ACC112 (cell line): Measurements from ENCODE around the gene AFF4.

Experiments
- H2AFZ ChIP-seq: fragments of 200-600 bp; sonication (generic); one replicate; pipeline ENCODE4 v1.6.0; 2017; ENCODE audit warnings: antibody characterized with exemption, low read length; ENCODE audit not compliant: unreplicated experiment
- H3K27ac ChIP-seq: fragments of 200-600 bp; sonication (generic); 2 replicates; pipeline ENCODE4 v1.5.1; 2014; ENCODE audit warnings: low read depth, mild to moderate bottlenecking, antibody characterized with exemption, low read length, moderate library complexity
- H3K27me3 ChIP-seq: fragments of 200-600 bp; sonication (generic); 2 replicates; pipeline ENCODE4 v1.6.1; 2014; ENCODE audit warnings: mild to moderate bottlenecking, antibody characterized with exemption, low read length, moderate library complexity, mixed read lengths; ENCODE audit not compliant: insufficient read depth
- H3K36me3 ChIP-seq: fragments of 200-600 bp; sonication (generic); 2 replicates; pipeline ENCODE4 v1.6.1; 2016; ENCODE audit warnings: mild to moderate bottlenecking, antibody characterized with exemption, low read length, moderate library complexity, mixed read lengths; ENCODE audit not compliant: insufficient read depth
- H3K4me1 ChIP-seq: fragments of 200-600 bp; sonication (generic); one replicate; pipeline ENCODE4 v1.6.1; 2016; ENCODE audit warnings: low read length, mixed read lengths; ENCODE audit not compliant: insufficient read depth, unreplicated experiment, control insufficient read depth
- H3K4me3 ChIP-seq: fragments of 200-600 bp; sonication (generic); 2 replicates; pipeline ENCODE4 v1.5.1; 2014; ENCODE audit warnings: mild to moderate bottlenecking, low read depth, low read length
- H3K79me2 ChIP-seq: fragments of 200-600 bp; sonication (generic); one replicate; pipeline ENCODE4 v1.6.0; 2016; ENCODE audit warnings: low read length; ENCODE audit not compliant: control insufficient read depth, unreplicated experiment, insufficient read depth

The AFF4 gene

GRCh38 chr5:132887283-132887682, 76.2 kb downstream of the AFF4 start:
- H3K27ac ChIP-seq: no peak overlapping the region
- peaks cover 6% of the 10 kb centered on the region for H3K79me2 ChIP-seq
- no peak overlapping the region for H3K4me3 ChIP-seq
- H3K4me1 ChIP-seq: no peaks in the 10 kb centered on the region
- H3K27me3 ChIP-seq: no peaks in the 10 kb centered on the region
- no peak overlapping the region for H2AFZ ChIP-seq
- H3K36me3 ChIP-seq: peaks cover 38% of the 10 kb centered on the region

DNA sequence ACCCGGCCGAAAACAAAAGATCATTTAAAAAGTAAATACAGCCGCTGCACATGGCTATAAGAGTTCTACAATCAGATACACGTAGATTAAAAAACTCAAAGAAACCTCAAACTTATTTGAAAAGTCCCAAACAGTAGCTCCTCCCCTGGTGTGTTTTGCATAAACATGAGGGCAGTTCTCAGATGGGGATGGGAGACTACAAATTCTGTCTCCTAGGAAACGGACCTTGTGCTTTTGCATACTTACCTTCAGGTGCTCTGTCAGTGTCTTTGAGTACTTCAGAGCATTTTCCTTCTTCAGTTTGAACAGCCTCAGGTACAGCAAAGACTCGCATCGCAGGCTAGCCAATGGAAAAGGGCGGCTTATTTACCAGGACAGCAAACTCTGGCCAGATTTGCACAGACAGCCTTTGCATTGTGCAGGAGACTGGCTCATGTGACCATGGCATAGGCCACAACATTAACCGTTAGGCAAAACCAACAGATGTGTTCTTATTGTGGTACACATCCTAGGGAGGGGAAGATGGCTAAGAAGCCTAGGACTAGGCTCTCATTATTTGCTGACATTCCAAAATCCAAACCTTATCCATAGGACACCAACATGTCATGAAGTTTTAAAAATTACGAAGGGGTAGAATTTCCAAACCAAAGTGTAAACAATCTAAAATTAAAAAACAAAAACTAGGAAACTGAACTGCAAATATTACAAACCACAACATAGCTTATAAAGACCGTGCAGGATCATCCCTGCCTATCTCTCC, 77.2 kb downstream of the AFF4 start:
- no peak overlapping the region for H3K27ac ChIP-seq
- no peak overlapping the region for H3K4me3 ChIP-seq
- H2AFZ ChIP-seq: no peak overlapping the region
- no peaks in the 10 kb centered on the region for H3K27me3 ChIP-seq
- H3K36me3 ChIP-seq: peaks cover 36% of the 10 kb centered on the region
- peaks cover 5% of the 10 kb centered on the region for H3K79me2 ChIP-seq
- no peaks in the 10 kb centered on the region for H3K4me1 ChIP-seq

- peaks cover 2% of the 10 kb centered on the region for H3K79me2 ChIP-seq
- H3K27me3 ChIP-seq: no peaks in the 10 kb centered on the region
- H3K4me3 ChIP-seq: no peak overlapping the region
- H3K4me1 ChIP-seq: no peaks in the 10 kb centered on the region
- H3K36me3 ChIP-seq: peaks cover 49% of the 10 kb centered on the region
- no peak overlapping the region for H3K27ac ChIP-seq
- no peak overlapping the region for H2AFZ ChIP-seq
These were observed 78.9 kb downstream of the AFF4 start for GRCh38 chr5:132884548-132884947.

- no peak overlapping the region for H3K27ac ChIP-seq
- peaks cover 2% of the 10 kb centered on the region for H3K79me2 ChIP-seq
- H3K4me1 ChIP-seq: peaks cover 5% of the 10 kb centered on the region
- H3K36me3 ChIP-seq: peaks cover 57% of the 10 kb centered on the region
- no peaks in the 10 kb centered on the region for H3K27me3 ChIP-seq
- H3K4me3 ChIP-seq: no peak overlapping the region
- no peak overlapping the region for H2AFZ ChIP-seq
These were observed 80.1 kb downstream of the AFF4 start for GRCh38 chr5:132883261-132883834.

DNA sequence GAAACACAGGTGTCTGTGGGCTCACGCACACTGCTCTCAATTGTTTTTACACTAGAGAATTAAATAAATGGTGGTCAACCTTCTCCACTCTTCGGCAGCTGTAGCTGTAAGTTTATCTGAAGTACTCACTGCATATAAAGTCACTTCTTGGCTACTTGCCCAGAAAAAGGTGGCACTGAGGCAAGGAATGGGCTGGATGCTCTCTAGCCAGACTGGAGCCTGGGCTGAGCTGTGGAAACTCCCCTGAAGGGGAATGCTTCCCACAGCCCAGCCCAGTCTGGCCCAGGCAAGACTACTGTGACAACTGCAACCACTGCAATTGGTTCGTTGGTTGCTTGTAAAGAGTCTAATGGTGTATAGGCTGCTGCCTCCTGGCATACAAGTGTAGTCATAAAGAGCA, 85.5 kb downstream of the AFF4 start:
- Histone ChIP-seq H3K27me3 (no peaks in the 10 kb centered on the region), H3K4me1 (peaks cover 13% of the 10 kb centered on the region), H2AFZ (no peak overlapping the region), H3K79me2 (peaks cover 2% of the 10 kb centered on the region), H3K4me3 (no peak overlapping the region), H3K36me3 (peaks cover 48% of the 10 kb centered on the region), H3K27ac (no peak overlapping the region)

DNA sequence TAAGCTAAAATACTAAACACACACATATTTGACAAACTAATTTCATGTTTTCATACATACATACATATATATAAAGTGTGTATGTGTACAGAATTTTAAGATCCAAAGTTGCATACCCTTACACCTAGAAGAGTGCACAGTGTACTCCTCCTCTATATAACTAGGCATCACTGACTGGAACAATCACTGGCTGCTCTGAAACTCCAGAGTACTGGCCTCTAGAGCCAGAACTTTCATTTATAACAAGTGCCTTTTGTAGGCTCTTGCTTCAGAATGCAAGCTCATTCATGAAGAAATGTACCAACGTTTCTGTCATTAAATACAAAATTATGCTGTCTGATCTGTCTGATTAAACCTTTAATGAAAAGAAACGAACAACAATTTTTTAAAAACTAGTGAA, 86.0 kb downstream of the AFF4 start:
- Histone ChIP-seq H3K27me3 (no peaks in the 10 kb centered on the region), H3K4me1 (peaks cover 13% of the 10 kb centered on the region), H2AFZ (no peak overlapping the region), H3K79me2 (peaks cover 2% of the 10 kb centered on the region), H3K4me3 (no peak overlapping the region), H3K36me3 (peaks cover 47% of the 10 kb centered on the region), H3K27ac (no peak overlapping the region)

DNA sequence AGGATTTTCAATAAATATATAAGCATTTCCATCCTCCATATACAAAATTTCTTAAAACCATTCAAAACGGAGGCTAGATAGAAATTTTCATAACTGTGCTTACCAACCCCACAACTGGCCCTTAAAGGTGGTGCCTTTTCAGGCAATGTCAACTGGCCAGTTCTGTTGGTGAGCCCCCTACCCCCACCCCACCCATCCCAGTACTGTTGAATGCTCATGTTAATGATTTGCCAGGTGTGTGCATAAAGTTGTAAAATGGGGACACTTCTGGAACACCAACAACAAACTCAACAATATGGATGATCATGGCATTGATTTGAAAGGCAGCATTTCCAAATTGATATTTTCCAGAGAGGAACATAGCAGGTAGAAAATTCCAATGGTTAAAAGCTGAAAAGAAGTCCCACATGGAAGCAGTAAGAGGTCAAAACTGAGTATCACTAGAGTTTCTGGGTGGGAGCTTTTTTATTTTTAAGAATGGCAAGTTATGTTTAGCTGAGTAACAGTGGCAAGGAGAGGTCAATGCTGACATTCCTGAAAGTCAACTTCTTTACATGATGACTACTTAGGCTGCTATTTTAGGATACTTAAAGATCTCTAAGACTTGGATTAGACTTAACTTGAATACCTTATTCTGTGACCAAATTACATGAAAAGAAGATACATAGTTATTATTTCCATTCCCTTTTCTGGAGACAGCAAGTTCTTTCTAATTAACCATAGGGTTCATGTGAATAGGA, 87.2 kb downstream of the AFF4 start:
- Histone ChIP-seq H3K79me2 (peaks cover under 1% of the 10 kb centered on the region), H3K27ac (no peak overlapping the region), H3K36me3 (peaks cover 43% of the 10 kb centered on the region), H3K4me1 (peaks cover 13% of the 10 kb centered on the region), H3K27me3 (no peaks in the 10 kb centered on the region), H2AFZ (no peak overlapping the region), H3K4me3 (no peak overlapping the region)

DNA sequence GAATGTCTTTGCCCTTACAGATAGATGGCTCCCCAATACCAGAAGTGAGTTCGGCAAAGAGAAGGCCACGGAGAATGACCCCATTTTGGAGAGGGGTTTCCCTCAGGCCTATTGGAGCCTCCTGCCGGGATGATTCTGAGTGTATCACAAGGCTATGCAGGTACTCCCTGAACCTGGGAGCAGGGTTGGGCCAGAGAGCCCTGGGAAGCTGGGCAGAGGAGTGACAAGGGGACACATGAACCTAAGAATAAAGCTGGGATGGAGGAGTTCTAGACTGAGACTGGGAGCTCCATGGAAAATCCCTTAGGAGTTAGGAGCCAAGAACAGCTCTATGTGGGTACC, 89.5 kb downstream of the AFF4 start:
- no peak overlapping the region for H2AFZ ChIP-seq
- peaks cover 24% of the 10 kb centered on the region for H3K36me3 ChIP-seq
- H3K79me2 ChIP-seq: no peaks in the 10 kb centered on the region
- peaks cover 13% of the 10 kb centered on the region for H3K4me1 ChIP-seq
- no peak overlapping the region for H3K27ac ChIP-seq
- H3K27me3 ChIP-seq: no peaks in the 10 kb centered on the region
- no peak overlapping the region for H3K4me3 ChIP-seq

DNA sequence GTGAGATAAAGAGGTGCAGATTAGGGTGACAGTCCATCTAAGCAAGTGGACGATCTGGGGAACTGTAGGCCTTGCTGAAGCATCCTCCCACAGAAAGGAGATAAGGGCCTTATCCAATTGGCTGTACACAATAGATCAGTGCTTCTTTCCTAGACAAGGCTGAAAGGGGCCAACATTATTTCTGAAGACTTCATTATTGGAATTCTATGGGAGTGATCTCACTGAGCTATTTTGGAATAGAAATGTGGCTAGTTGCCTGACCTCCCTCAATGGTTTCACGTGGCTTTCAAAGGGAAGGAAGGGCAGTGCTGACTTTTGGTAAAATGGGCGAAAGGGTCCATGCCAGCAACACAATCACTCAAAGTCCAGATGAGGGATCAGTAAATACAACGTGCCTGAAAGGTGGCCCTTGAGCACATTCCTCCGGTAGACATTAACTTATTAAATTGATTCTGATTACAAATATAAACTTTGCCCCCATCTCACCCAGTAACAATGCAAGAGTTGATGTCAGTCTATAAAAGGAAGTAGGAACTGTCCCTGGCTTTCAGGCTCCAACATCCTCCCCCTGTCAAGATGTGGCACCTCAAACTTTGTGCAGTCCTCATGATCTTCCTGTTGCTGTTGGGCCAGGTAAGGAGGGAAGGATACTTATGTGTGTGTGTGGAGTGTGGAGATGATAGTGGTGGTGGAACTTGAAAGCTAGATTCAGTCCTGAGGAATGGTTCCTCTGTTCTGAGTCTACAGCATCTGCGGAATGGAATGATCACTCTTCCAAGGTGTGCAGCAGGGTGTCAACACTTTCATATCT, 90.1 kb downstream of the AFF4 start, which contains the start of gene LEAP2:
Gene LEAP2, plus strand, starts transcription at position 550 of the 811 bp plus-strand sequence. Its CDS starts 27 bp downstream, at position 577.
- H3K27ac ChIP-seq: no peak within 1 kb of the TSS
- no peaks in the 10 kb centered on the region for H3K27me3 ChIP-seq
- peaks cover 3% of the 10 kb centered on the region for H3K79me2 ChIP-seq
- H2AFZ ChIP-seq: no peak within 1 kb of the TSS
- no peak within 1 kb of the TSS for H3K4me3 ChIP-seq
- peaks cover 18% of the 10 kb centered on the region for H3K36me3 ChIP-seq
- H3K4me1 ChIP-seq: peaks cover 8% of the 10 kb centered on the region

DNA sequence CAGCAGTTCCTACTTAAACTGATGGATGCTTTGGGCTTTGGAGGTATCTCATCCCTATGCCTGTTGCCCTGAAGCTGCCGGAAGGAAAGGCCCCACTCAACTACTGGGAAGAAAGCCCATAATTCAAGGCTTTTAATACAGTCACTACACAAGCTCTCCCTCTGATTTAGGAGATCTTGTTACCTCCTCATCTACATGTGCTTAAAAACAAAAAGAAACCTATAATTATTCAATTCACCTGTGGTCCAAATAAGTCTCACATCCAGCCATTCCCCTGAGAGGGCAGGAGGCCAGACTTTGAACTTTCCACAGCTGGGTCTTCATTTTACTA, 90.7 kb downstream of the AFF4 start:
- H3K27ac ChIP-seq: no peak overlapping the region
- peaks cover 3% of the 10 kb centered on the region for H3K4me1 ChIP-seq
- H3K27me3 ChIP-seq: no peaks in the 10 kb centered on the region
- peaks cover 12% of the 10 kb centered on the region for H3K36me3 ChIP-seq
- H3K4me3 ChIP-seq: no peak overlapping the region
- no peak overlapping the region for H2AFZ ChIP-seq
- H3K79me2 ChIP-seq: peaks cover 4% of the 10 kb centered on the region
